Measurements from ENCODE around the gene HOXB7. TPM values are rescaled to one million over a fixed set of nuclear protein-coding genes. Genes with fewer than 3 reads are reported as not detected.

The HOXB7 gene
- total RNA-seq, 2 experiments from 2014 or later: 0.25 to 0.30 TPM

DNA sequence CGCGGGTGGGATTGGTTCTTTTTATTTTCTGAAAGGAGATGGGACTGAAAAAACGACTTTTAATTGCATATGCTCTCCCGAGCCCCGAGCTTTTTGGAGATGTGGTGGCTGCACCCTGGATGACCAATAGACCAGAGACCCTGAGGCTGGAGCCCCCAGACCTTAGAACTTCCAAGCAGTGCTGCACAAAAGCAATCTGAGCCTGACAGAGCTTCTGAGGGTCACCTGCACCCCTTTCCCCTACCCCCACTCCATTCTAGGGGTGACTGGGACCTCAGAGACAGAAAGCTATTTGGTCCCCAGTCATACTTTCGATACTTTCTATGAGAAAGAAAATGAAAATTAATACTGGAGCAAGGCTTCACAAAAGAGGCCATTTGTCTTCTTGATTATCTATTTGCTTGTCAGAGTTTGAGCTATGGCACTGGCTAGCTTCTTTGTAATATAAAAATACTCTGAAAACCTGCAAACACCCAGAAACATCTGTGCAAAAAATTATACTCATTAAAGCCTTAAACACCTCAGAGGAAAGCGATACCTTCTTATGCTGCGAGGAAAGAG lies 36.2 kb downstream of the HOXB7 start:
- Mint-ChIP-seq H3K4me1 (peaks cover 40% of the 10 kb centered on the region), H3K27ac (no peak overlapping the region), H3K36me3 (ENCODE audit: low read depth) (peaks cover 10% of the 10 kb centered on the region), H3K9me3 (no peaks in the 10 kb centered on the region), H3K4me3 (no peak overlapping the region), H3K27me3 (peaks cover 43% of the 10 kb centered on the region)
- ChIA-PET CTCF (no interaction called here), POLR2A (no interaction called here)
- no peak for DNase-seq

- H3K4me3 Mint-ChIP-seq: no peak overlapping the region
- CTCF ChIA-PET: no interaction called here
Observed at GRCh38 chr17:48571826-48572417, 38.9 kb downstream of the HOXB7 start.

DNA sequence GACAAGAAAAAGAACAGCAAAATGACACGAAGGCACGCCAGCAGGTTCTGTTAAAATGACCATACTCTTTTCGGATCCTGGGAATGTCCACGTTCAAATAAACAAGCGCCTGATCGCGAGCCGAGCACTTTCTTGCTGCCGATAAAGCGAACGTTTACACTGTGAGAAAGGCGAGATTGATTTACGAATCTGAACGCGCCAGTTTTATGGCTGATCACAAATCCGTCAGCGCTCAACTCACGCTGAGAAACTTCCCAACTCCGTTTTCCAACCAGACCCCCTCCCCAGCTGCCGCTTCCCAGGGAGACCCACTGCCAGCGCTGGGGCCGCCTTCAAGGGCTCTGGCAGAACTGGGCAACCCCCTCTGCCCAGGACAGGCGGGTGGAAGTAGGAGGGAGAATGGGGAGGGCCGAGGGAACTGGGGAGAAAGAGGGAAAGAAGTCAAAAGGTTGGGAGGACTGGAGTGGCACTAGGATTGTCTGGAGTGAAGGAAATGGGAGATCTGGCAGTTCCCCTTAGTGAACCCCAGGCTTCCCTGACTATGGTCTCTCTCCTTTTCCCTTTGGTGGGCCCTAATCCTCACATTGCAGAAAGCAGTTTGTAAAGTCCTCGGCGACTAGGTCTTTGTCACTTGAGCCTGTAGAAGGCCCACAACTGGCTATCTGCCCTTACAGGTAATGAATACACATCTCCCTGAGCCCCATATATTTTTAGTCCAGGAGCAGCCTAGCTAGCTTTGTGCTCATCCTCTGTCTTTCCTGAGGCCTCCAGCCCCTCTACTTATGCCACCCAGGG lies 39.6 kb downstream of the HOXB7 start:
- H3K4me3 Mint-ChIP-seq: no peak overlapping the region
- no peak for DNase-seq
- H3K4me1 Mint-ChIP-seq: peaks cover 21% of the 10 kb centered on the region
- no peak overlapping the region for H3K27ac Mint-ChIP-seq
- ChIA-PET POLR2A (no interaction called here), CTCF (no interaction called here)
- no peaks in the 10 kb centered on the region for H3K9me3 Mint-ChIP-seq
- peaks cover 4% of the 10 kb centered on the region for H3K36me3 Mint-ChIP-seq (ENCODE audit: low read depth)
- peaks cover 38% of the 10 kb centered on the region for H3K27me3 Mint-ChIP-seq

More at GRCh38 chr17:48571826-48572417, 38.9 kb downstream of the HOXB7 start:
- DNase-seq: no peak
- peaks cover 4% of the 10 kb centered on the region for H3K36me3 Mint-ChIP-seq (ENCODE audit: low read depth)
- H3K9me3 Mint-ChIP-seq: no peaks in the 10 kb centered on the region
- POLR2A ChIA-PET: no interaction called here
- H3K4me1 Mint-ChIP-seq: peaks cover 26% of the 10 kb centered on the region
- H3K27me3 Mint-ChIP-seq: peaks cover 41% of the 10 kb centered on the region
- H3K27ac Mint-ChIP-seq: no peak overlapping the region

- H3K4me1 Mint-ChIP-seq: peaks cover 15% of the 10 kb centered on the region
- peaks cover 38% of the 10 kb centered on the region for H3K27me3 Mint-ChIP-seq
- DNase-seq: no peak
- H3K36me3 Mint-ChIP-seq (ENCODE audit: low read depth): no peaks in the 10 kb centered on the region
- POLR2A ChIA-PET: no interaction called here
- CTCF ChIA-PET: interaction anchor here (1.4 kb wide), 1 partner anchor 9 kb away, joined by 4 read pairs; no protein-coding TSS in a partner anchor
- no peaks in the 10 kb centered on the region for H3K9me3 Mint-ChIP-seq
- H3K4me3 Mint-ChIP-seq: no peak overlapping the region
- H3K27ac Mint-ChIP-seq: no peak overlapping the region
Observed at GRCh38 chr17:48570325-48571023, 40.3 kb downstream of the HOXB7 start.

DNA sequence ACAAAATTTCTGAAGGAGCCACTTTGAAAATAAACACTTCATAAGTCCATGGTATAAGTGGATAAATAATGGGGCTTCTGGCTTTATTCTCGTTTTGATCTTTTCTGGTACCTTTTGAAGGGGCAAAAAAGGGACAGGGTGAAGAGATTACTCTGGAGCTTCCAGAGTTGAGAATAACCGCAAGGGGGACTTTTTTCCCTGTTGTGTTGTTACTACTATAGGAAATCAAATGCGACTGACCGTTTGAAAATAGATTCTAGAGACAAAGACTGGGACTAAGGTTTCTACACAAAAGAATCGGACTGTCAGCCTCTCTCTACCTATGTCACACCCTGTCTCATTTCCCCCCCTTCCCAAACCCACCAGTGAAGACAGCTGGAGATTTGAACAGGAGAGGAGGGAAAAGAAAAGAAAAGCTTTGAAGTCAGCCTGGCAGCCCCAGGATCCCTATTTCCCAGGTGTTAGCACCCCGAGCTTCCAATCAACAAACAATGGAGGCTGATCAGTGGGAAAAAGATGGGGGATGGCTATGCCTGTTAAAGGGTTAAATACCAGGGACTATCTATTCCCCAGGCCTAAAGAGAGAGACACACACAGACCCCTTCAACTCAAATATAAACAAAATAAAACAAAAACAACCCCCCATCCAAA lies 41.0 kb downstream of the HOXB7 start:
- Mint-ChIP-seq H3K4me3 (no peak overlapping the region), H3K36me3 (ENCODE audit: low read depth) (no peaks in the 10 kb centered on the region), H3K4me1 (peaks cover 10% of the 10 kb centered on the region), H3K27ac (no peak overlapping the region), H3K27me3 (peaks cover 40% of the 10 kb centered on the region), H3K9me3 (no peaks in the 10 kb centered on the region)
- DNase-seq: no peak
- POLR2A ChIA-PET: no interaction called here
- CTCF ChIA-PET: interaction anchor here (1.4 kb wide), 1 partner anchor 8 kb away, joined by 4 read pairs; no protein-coding TSS in a partner anchor

DNA sequence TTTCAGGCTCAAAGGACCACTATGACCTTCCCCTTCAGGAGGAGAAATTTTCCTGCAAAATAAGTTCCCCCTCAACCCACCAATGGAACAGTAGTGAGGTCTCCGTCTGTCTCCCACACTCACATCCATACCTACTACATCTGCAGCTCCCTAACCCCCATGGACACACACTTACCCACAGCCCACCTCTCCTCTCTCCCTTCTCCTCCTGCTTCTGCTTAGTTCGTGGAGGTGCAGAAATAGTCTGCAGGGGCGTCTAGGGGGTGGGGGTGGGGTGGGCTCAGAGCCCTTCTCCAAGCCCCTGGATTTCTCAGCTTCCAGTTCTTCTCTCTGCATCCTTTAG lies 41.6 kb downstream of the HOXB7 start:
- no peaks in the 10 kb centered on the region for H3K9me3 Mint-ChIP-seq
- H3K27me3 Mint-ChIP-seq: peaks cover 43% of the 10 kb centered on the region
- H3K27ac Mint-ChIP-seq: no peak overlapping the region
- no peak overlapping the region for H3K4me3 Mint-ChIP-seq
- ChIA-PET POLR2A (no interaction called here), CTCF (interaction anchor here (1.4 kb wide), 1 partner anchor 7 kb away, joined by 4 read pairs; no protein-coding TSS in a partner anchor)
- H3K4me1 Mint-ChIP-seq: peaks cover 10% of the 10 kb centered on the region
- DNase-seq: no peak
- no peaks in the 10 kb centered on the region for H3K36me3 Mint-ChIP-seq (ENCODE audit: low read depth)

GRCh38 chr17:48568499-48569239 lies 42.1 kb downstream of the HOXB7 start:
- Mint-ChIP-seq H3K27ac (no peak overlapping the region), H3K36me3 (ENCODE audit: low read depth) (no peaks in the 10 kb centered on the region), H3K4me1 (peaks cover 10% of the 10 kb centered on the region), H3K4me3 (no peak overlapping the region), H3K27me3 (peaks cover 45% of the 10 kb centered on the region), H3K9me3 (no peaks in the 10 kb centered on the region)
- POLR2A ChIA-PET: no interaction called here
- CTCF ChIA-PET: interaction anchor here (0.6 to 2.1 kb wide), 3 partner anchors 19 to 63 kb away, joined by 3 to 8 read pairs (median 5); no protein-coding TSS in a partner anchor
- no peak for DNase-seq

DNA sequence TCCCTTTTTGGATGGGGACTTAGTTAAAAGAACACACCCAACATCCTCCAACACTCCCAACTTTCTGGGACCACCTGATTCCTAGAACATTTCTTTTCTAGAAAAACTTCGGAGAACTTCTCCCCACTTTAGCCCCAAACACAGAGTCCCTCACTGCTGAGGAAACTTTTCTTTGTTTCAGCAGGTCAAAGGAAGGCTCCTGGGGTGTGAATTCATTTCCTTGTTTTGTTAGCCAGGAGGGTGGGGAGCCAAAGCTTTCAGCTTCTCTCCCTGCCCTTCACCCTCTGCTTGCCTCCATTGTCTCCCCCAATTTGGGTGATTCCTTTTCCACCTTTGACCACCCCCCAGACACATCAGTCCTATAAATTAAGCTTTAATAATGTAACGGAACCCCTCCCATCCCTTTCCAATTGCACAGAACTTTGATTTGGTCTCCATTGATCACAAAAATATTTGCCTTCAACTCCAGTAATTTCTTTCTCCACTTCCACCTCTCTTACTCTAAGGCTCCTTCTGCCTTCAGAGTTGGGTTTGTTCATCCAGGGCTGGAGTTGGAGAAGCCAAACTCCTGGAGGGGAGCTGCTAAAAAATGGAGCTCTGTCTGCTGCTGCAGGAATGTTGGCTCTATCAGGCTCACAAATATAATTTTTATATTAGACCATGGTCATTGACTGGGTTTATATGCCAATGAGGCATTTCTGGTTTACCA lies 43.0 kb downstream of the HOXB7 start:
- H3K9me3 Mint-ChIP-seq: no peaks in the 10 kb centered on the region
- no peak for DNase-seq
- H3K27ac Mint-ChIP-seq: no peak overlapping the region
- ChIA-PET CTCF (interaction anchor here (0.8 to 2.1 kb wide), 3 partner anchors 20 to 217 kb away, joined by 3 to 8 read pairs (median 3); no protein-coding TSS in a partner anchor), POLR2A (no interaction called here)
- H3K27me3 Mint-ChIP-seq: peaks cover 48% of the 10 kb centered on the region
- no peaks in the 10 kb centered on the region for H3K36me3 Mint-ChIP-seq (ENCODE audit: low read depth)
- H3K4me3 Mint-ChIP-seq: no peak overlapping the region
- peaks cover 4% of the 10 kb centered on the region for H3K4me1 Mint-ChIP-seq

GRCh38 chr17:48567209-48567608 lies 43.6 kb downstream of the HOXB7 start:
- no peak for DNase-seq
- H3K27me3 Mint-ChIP-seq: peaks cover 49% of the 10 kb centered on the region
- H3K9me3 Mint-ChIP-seq: no peaks in the 10 kb centered on the region
- no peak overlapping the region for H3K4me3 Mint-ChIP-seq
- H3K4me1 Mint-ChIP-seq: peaks cover 4% of the 10 kb centered on the region
- ChIA-PET CTCF (interaction anchor here (0.8 to 2.1 kb wide), 2 partner anchors 21 to 216 kb away, joined by 3 to 8 read pairs; no protein-coding TSS in a partner anchor), POLR2A (no interaction called here)
- no peak overlapping the region for H3K27ac Mint-ChIP-seq
- H3K36me3 Mint-ChIP-seq (ENCODE audit: low read depth): no peaks in the 10 kb centered on the region

DNA sequence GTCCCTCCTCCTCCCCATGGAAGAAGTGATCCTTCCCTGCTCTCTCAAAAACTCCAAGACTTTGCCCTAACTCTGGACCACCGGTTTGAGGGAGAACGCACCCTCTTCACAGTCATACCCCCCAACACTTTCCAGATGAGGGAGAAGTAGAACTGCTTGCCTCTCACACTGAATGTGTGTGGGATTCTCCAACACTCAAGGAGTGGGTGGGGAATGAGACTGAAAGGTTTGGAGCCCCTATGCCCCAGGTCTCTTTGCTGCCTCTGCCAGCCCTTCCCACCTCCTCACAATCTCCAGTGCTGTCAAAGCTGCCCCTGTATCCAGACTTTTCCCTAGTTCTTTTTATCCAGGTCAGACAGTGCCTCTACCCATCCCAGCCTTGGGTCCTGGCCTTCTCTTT lies 44.1 kb downstream of the HOXB7 start:
- Mint-ChIP-seq H3K9me3 (no peaks in the 10 kb centered on the region), H3K36me3 (ENCODE audit: low read depth) (no peaks in the 10 kb centered on the region), H3K27me3 (peaks cover 45% of the 10 kb centered on the region), H3K4me1 (peaks cover 5% of the 10 kb centered on the region), H3K4me3 (no peak overlapping the region), H3K27ac (no peak overlapping the region)
- CTCF ChIA-PET: interaction anchor here (0.7 to 2.1 kb wide), 3 partner anchors 21 to 555 kb away, joined by 3 to 8 read pairs (median 3); no protein-coding TSS in a partner anchor
- DNase-seq: no peak
- POLR2A ChIA-PET: no interaction called here

GRCh38 chr17:48565925-48566710 lies 44.7 kb downstream of the HOXB7 start:
- H3K4me3 Mint-ChIP-seq: no peak overlapping the region
- H3K9me3 Mint-ChIP-seq: no peaks in the 10 kb centered on the region
- CTCF ChIA-PET: interaction anchor here (0.7 kb wide), 1 partner anchor 555 kb away, joined by 3 read pairs; no protein-coding TSS in a partner anchor
- DNase-seq: no peak
- peaks cover 6% of the 10 kb centered on the region for H3K4me1 Mint-ChIP-seq
- no peaks in the 10 kb centered on the region for H3K36me3 Mint-ChIP-seq (ENCODE audit: low read depth)
- H3K27me3 Mint-ChIP-seq: peaks cover 39% of the 10 kb centered on the region
- no peak overlapping the region for H3K27ac Mint-ChIP-seq
- POLR2A ChIA-PET: no interaction called here

Measured in activated CD4-positive, alpha-beta T cell treated with anti-CD3 and anti-CD28 coated beads, Interleukin-2, amount 10 ng/mL, durations not matched to agents 7 days and 5 days (primary cell).